SK-N-SH treated with all-trans-retinoic acid at 6 μM for 48 hours (cell line): ENCODE measurements around the gene FRMD3.

Experiments
- TF ChIP-seq, protein P1 (sequence below): fragments of 250-450 bp; sonication (Bioruptor Pico); IDR thresholded peaks from 2 replicates; pipeline ENCODE4 v1.5.0; 2020; ENCODE audit warnings: mild to moderate bottlenecking, moderate library complexity
- TF ChIP-seq, protein P2 (sequence below): fragments of 250-450 bp; sonication (Bioruptor Pico); IDR thresholded peaks from 2 replicates; pipeline ENCODE4 v1.5.1; 2020; ENCODE audit warnings: low read depth, mild to moderate bottlenecking, moderate library complexity
- TF ChIP-seq, protein P3 (sequence below): fragments of 250-450 bp; sonication (Bioruptor Pico); IDR thresholded peaks from 2 replicates; pipeline ENCODE4 v1.8.0; 2020; ENCODE audit warnings: mild to moderate bottlenecking, moderate library complexity, borderline replicate concordance

DNA sequence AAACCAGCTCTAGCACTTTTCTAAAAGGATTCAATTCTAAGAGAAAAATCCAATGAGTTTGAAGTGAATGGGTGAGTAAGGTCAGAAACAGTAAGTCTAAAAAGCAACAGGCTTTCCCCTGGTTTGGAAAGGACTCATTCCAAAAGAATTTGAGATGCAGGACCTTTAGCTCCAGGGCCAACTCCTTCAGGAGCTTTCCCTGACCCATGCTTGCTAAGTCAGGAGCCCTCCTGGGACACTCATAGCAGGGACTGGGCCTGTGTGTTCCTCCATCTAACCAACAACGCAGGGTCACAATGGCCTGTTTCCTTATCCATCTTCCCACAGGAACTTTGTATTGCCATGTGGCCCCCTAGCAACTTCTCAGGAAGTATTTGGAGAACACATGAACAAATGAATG, 198.8 kb downstream of the FRMD3 start:
- TF ChIP-seq, protein P1, sequence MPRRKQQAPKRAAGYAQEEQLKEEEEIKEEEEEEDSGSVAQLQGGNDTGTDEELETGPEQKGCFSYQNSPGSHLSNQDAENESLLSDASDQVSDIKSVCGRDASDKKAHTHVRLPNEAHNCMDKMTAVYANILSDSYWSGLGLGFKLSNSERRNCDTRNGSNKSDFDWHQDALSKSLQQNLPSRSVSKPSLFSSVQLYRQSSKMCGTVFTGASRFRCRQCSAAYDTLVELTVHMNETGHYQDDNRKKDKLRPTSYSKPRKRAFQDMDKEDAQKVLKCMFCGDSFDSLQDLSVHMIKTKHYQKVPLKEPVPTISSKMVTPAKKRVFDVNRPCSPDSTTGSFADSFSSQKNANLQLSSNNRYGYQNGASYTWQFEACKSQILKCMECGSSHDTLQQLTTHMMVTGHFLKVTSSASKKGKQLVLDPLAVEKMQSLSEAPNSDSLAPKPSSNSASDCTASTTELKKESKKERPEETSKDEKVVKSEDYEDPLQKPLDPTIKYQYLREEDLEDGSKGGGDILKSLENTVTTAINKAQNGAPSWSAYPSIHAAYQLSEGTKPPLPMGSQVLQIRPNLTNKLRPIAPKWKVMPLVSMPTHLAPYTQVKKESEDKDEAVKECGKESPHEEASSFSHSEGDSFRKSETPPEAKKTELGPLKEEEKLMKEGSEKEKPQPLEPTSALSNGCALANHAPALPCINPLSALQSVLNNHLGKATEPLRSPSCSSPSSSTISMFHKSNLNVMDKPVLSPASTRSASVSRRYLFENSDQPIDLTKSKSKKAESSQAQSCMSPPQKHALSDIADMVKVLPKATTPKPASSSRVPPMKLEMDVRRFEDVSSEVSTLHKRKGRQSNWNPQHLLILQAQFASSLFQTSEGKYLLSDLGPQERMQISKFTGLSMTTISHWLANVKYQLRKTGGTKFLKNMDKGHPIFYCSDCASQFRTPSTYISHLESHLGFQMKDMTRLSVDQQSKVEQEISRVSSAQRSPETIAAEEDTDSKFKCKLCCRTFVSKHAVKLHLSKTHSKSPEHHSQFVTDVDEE, result no peak
- TF ChIP-seq, protein P2, sequence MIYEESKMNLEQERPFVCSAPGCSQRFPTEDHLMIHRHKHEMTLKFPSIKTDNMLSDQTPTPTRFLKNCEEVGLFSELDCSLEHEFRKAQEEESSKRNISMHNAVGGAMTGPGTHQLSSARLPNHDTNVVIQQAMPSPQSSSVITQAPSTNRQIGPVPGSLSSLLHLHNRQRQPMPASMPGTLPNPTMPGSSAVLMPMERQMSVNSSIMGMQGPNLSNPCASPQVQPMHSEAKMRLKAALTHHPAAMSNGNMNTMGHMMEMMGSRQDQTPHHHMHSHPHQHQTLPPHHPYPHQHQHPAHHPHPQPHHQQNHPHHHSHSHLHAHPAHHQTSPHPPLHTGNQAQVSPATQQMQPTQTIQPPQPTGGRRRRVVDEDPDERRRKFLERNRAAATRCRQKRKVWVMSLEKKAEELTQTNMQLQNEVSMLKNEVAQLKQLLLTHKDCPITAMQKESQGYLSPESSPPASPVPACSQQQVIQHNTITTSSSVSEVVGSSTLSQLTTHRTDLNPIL (CRISPR knock-in tag), result no peak
- TF ChIP-seq, protein P3, sequence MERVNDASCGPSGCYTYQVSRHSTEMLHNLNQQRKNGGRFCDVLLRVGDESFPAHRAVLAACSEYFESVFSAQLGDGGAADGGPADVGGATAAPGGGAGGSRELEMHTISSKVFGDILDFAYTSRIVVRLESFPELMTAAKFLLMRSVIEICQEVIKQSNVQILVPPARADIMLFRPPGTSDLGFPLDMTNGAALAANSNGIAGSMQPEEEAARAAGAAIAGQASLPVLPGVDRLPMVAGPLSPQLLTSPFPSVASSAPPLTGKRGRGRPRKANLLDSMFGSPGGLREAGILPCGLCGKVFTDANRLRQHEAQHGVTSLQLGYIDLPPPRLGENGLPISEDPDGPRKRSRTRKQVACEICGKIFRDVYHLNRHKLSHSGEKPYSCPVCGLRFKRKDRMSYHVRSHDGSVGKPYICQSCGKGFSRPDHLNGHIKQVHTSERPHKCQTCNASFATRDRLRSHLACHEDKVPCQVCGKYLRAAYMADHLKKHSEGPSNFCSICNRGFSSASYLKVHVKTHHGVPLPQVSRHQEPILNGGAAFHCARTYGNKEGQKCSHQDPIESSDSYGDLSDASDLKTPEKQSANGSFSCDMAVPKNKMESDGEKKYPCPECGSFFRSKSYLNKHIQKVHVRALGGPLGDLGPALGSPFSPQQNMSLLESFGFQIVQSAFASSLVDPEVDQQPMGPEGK (CRISPR knock-in tag), result no peak
